Neural cell (in vitro differentiated cells): ENCODE data around the gene ACAD11.
"Not testable (repeated sequence)": the region's sequence is repeated elsewhere in the genome, so short reads cannot be mapped to it uniquely, and the experiment has no call there.

Source experiments
- POLR2AphosphoS5 ChIP-seq: IDR thresholded peaks from 2 replicates; pipeline ENCODE4 v1.6.1; 2012
- TF ChIP-seq, protein P1 (sequence below): IDR thresholded peaks from 2 replicates; pipeline ENCODE4 v1.6.1; 2012; ENCODE audit warnings: borderline replicate concordance

DNA sequence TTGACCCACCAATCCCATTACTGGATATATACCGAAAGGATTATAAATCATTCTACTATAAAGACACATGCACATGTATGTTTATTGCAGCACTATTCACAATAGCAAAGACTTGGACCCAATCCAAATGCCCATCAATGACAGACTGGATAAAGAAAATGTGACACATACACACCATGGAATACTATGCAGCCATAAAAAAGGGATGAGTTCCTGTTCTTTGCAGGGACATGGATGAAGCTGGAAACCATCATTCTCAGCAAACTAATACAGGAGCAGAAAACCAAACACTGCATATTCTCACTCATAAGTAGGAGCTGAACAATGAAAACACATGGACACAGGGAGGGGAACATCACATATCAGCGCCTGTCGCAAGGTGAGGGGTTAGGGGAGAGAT is 44.3 kb downstream of the ACAD11 start:
- TF ChIP-seq, protein P1, sequence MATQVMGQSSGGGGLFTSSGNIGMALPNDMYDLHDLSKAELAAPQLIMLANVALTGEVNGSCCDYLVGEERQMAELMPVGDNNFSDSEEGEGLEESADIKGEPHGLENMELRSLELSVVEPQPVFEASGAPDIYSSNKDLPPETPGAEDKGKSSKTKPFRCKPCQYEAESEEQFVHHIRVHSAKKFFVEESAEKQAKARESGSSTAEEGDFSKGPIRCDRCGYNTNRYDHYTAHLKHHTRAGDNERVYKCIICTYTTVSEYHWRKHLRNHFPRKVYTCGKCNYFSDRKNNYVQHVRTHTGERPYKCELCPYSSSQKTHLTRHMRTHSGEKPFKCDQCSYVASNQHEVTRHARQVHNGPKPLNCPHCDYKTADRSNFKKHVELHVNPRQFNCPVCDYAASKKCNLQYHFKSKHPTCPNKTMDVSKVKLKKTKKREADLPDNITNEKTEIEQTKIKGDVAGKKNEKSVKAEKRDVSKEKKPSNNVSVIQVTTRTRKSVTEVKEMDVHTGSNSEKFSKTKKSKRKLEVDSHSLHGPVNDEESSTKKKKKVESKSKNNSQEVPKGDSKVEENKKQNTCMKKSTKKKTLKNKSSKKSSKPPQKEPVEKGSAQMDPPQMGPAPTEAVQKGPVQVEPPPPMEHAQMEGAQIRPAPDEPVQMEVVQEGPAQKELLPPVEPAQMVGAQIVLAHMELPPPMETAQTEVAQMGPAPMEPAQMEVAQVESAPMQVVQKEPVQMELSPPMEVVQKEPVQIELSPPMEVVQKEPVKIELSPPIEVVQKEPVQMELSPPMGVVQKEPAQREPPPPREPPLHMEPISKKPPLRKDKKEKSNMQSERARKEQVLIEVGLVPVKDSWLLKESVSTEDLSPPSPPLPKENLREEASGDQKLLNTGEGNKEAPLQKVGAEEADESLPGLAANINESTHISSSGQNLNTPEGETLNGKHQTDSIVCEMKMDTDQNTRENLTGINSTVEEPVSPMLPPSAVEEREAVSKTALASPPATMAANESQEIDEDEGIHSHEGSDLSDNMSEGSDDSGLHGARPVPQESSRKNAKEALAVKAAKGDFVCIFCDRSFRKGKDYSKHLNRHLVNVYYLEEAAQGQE: not testable (repeated sequence)
- TF ChIP-seq POLR2AphosphoS5: not testable (repeated sequence)
